T follicular helper cell (primary cell): Measurements from ENCODE around the gene KREMEN1.
"Not testable (repeated sequence)": the region's sequence is repeated elsewhere in the genome, so short reads cannot be mapped to it uniquely, and the experiment has no call there.

Experiments
- DNase-seq: peaks from one replicate; pipeline ENCODE4 v3.0.0-alpha.2; 2020; ENCODE audit warnings: low read depth
- total RNA-seq, 2 experiments: gene quantifications; one replicate each; lab custom pipeline; 2026; lab: John Stamatoyannopoulos, UW

Gene KREMEN1
- 0.17 to 0.42 reads per million in 2 experiments for total RNA-seq

- no peak for DNase-seq
Measured at GRCh38 chr22:29072979-29073617, at the start of gene KREMEN1. TSS of gene KREMEN1 (plus strand) at chr22:29073035. CDS start at chr22:29073131, 96 bp downstream.

DNA sequence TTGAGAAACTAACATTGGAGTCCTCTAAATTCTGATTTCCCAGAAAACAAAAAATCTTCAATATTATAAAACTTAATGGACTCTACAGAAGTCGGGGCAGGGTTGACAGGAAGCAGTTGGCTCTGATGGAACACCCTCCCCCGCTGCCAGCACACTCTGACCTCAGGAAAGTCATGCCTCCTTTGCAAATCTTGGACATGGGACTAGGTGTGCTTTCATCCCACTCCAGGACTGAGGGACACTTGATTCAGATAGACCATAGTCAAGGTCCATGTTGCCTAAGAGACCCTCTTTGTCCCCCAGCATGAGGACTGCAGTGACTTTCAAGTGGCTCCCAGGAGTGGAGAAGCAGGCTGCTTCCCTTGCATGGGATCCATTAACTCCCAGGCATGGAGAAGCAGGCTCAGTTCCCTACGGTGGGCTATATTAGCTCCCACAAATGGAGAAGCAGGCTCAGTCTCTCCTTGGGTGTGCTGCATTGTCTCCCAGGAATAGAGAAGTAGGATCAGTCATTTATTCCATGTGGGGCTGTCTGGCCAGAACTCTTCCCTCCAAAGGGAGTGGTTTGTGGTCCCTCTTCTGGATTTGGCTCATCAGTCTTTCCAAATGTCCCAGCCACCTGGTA, 49.6 kb upstream of the KREMEN1 start:
- DNase-seq: no peak

DNA sequence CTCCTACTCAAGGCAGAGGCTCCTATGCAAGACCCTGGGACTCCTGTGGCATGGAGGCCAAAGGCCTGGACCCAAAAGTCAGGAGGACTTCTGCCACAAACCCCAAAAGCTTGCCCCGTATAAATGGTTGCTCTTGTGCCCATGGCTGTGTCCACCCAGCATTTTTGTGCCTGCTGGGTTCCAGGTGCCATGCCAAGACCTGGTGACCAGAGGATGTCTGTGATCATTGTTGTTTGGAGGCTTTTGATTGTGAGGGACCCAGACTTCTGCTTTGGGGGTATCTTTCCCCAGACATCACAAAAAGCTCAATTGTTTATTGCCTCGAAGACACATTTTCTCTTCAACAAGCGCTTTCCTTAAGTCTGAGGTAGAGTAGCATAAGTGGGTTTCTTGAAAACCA, 46.3 kb upstream of the KREMEN1 start:
- no peak for DNase-seq

DNA sequence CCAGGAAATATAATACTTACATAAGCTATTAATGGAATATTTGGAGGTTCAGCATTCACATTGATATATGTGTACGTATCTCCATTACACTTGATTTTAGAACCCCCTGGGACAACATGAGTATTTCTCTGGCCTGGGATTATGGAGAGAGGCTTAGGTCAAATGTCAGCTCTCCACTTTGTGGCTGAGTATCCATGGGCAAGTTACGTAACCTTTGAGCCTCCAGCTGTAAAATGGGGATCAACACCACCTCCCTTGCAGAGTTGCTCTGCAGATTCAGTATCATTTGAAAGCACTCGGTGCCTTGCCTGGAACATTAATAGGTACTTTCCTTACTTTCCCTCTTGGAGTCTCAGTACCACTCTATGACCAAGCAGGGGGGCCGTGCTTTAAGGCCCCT, 44.4 kb upstream of the KREMEN1 start:
- DNase-seq: no peak

DNA sequence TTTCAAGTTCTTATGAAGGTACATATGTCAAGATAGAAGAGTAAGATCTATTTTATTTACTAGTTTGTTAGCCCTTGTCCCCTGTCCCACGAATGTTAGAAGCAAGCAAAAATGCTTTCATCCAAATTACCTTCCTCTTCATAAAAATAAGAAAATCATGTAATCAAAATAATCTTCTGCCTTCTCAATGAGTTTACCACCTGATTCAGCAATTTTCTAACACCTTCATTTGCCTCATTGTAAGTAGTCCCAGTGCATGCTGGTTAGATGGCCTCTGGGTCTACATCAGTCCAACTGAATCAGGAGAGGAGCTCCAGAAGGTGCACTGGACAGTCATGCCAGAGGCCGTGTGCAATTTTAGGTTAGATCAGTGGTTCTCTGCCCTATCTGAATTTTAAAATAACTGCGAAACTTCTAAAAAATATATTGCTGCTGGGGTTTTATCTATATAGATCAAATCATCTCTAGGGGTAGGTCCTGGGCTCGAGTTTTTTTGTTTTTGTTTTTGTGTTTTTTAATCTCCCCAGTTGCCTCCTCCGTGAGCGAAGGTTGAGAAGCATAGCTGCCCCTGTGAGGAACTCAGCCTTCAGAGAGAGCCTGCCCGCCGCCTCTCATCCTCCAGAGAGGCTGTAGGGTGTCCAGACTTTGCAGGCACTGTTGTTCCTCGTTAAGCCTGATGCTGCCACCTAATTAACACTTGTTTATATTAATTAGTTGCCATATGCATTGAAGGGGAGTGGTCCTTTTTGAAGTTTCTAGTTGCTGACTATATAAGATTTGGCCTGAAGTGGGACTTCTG, 43.4 kb upstream of the KREMEN1 start:
- DNase-seq: no peak

GRCh38 chr22:29030016-29030617, 42.7 kb upstream of the KREMEN1 start:
- DNase-seq: no peak

- DNase-seq: no peak
Measured at GRCh38 chr22:29030618-29031226, 42.1 kb upstream of the KREMEN1 start.

GRCh38 chr22:29031227-29032011, 41.4 kb upstream of the KREMEN1 start:
- no peak for DNase-seq

DNA sequence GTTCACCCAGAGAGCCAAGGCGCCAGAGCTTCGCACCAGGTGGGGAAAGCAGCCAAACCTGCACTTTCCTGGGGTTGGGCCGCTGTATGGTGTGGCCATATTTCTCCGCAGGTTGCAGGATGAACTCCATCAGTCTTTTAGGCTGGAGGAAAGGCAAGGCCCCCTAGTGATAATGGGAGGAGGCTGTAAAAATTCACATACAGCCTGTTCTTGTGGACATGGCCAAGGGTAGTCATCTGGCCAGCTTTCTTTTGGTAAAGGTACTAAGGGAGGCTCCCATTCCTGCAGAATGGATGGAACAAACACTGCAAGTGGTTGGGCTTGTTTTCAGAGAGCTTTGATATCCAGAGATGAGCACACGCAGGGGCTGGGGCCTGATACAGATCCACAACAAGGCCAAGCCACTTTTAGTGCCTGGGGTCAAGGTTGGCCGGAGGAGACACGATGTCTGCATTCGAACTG, 40.8 kb upstream of the KREMEN1 start:
- DNase-seq: no peak

DNA sequence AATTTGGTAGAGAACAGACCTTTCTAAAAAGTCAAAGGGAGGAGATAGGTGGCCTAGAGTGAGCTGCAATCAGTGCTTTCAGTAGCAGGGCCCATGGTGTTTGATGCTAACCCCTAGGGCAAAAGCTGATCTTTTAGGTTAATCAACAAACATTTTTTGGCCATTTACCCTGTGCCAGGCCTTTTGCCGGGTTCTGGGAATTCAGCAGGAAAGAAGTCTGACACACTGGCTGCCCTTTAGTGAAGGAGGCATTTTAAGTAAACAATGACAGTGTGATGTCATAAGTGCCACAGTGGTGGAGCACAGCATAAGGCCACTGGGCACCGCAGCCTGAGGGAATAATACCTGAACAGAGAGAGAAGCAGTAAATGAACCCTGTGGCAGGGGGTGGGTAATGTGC, 40.3 kb upstream of the KREMEN1 start:
- no peak for DNase-seq

GRCh38 chr22:29037340-29037932, 35.4 kb upstream of the KREMEN1 start:
- DNase-seq: no peak

DNA sequence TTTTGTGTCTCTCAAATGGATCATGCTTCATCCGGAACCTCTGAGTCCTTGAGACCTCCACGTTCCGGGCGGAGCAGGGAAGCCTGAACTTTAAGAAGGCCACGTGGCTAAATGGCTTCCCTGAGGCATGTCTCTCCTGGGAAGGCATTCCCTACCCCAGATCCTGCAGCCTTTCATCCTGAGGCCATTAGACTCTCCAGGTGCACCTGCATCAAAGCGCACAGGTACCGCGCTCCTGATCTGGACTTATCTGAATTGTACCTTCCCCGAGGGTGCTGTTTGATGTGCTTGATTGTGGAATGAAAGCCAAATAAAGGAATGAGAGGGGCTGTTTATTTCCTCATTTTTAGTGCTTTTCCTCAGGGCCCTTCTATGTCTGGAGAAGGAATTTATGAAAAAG, 33.7 kb upstream of the KREMEN1 start:
- no peak for DNase-seq

GRCh38 chr22:29039684-29040083, 33.2 kb upstream of the KREMEN1 start:
- DNase-seq: not testable (repeated sequence)

DNA sequence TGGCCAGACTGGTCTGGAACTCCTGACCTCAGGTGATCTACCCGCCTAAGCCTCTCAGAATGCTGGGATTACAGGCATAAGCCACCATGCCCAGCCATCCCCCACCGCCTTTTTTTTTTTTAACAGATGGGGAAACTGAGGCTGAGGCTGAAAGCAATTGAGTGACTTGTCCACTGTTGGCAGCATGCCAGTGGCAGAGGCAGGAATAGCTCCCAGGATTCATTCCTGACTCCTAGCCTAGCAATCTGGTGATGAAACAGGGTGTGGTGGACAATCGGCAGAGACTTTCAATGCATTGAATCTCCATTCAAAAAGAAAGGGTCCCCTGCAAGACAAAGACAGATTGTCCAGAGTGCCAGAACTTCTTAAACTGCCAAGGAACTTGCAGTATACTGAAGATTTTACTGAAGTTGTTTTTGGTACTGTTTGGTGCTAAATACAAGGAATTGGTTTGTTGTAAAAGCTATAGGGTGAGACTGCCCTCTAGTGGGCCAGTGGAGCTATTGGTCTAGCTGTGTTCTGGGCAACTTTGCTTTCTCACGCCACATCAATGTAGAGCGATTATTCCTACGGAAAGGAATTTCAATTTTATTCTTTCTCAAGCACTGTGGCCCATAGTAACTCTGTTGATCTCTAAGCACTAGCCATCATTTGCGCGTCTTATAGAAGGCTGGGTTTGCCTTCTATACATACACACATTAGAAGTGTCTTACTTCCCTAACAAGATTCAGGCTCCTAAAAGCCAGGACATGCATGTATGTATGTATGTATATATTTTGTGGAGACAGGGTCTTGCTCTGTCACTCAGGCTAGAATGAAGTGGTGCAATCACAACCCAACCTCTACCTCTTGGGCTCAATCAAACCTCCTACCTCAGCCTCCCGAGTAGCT, 32.2 kb upstream of the KREMEN1 start:
- DNase-seq: peak; percentile 51

DNA sequence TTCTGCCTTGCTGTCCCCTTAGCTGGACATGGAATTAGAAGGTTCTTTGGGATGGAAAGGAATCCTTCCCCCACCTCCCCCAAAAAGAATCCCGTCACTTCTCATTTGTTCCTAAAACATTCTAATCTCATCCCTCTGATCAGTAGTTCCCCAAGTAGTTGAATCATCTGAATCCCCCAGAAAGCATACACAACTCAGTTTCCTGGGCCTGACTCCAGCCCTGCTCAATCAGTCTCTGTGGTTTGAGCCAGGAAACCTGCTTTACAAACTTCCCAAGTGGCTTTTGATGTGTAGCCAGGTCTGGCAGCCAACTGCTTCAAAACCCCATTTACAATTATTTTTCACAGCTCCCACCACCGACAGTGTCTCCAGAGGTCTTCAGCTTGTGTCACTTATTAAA, 31.4 kb upstream of the KREMEN1 start:
- DNase-seq: no peak

GRCh38 chr22:29043906-29044575, 28.8 kb upstream of the KREMEN1 start:
- DNase-seq: no peak

DNA sequence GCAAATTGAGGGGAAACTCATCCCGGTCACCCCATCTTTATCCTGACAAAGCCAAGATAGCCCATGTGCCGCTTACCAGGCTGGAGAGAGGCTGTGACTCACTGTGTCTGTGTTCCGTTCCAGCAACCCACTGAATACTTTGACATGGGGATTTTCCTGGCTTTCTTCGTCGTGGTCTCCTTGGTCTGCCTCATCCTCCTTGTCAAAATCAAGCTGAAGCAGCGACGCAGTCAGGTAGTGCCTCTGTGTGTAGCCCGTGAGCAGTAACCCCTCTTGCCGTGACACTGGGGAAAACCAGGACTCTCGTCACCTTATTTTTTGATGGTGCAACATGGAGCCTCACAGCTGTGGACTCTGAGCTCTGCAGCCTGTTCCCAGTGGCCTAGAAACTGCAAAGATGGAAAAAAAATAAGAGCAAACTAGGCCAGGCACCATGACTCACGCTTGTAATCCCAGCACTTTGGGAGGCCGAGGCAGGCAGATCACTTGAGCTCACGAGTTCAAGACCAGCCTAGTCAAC, 28.1 kb upstream of the KREMEN1 start:
- DNase-seq: no peak

DNA sequence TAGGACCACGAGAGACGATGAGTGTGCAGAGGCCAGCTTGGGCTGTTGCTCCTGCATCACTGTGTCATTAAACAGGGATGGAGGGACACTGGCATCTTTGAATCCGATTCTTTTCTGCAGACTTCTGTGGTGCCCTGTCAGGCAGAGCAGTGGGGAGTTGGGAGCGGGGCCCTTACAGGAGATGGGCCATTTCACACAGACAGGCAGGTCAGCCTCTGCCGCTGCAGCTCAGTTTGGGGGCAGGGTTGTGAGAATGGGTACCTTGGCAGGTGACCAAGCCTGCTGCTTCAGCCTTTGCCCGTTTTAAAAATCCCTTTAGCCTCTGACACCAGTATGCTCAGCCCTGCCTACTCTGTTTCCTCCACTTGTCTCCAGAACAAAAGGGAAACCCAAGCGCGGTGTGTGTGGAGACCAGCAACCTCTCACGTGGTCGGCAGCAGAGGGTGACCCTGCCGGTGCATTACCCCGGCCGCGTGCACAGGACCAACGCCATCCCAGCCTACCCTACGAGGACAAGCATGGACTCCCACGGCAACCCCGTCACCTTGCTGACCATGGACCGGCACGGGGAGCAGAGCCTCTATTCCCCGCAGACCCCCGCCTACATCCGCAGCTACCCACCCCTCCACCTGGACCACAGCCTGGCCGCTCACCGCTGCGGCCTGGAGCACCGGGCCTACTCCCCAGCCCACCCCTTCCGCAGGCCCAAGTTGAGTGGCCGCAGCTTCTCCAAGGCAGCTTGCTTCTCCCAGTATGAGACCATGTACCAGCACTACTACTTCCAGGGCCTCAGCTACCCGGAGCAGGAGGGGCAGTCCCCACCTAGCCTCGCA, 23.8 kb upstream of the KREMEN1 start:
- no peak for DNase-seq
